Caki2 (cell line): ENCODE results near the gene MEPE. TPM values are rescaled to one million over a fixed set of nuclear protein-coding genes. Genes with fewer than 3 reads are reported as not detected.

ENCODE experiments used
- DNase-seq: peaks from one replicate; pipeline ENCODE4 v3.0.0-alpha.2; 2015; ENCODE audit warnings: low read depth
- in situ Hi-C: cut with HindIII; loops from 2 replicates; pipeline ENCODE4 v1.10.0; 2016; ENCODE audit warnings: low sequenced_read_pairs, low pct_unique_long_range_greater_than_20kb, mixed read lengths
- total RNA-seq: library from RNA; depleted of rRNA; stranded (reverse); fragments of >200 nt; shearing (Covaris generic); gene quantifications from 2 replicates; pipeline ENCODE4 v1.2.3, GENCODE V29; 2014; ENCODE audit warnings: low replicate concordance; rRNA removed

Gene MEPE, protein sequence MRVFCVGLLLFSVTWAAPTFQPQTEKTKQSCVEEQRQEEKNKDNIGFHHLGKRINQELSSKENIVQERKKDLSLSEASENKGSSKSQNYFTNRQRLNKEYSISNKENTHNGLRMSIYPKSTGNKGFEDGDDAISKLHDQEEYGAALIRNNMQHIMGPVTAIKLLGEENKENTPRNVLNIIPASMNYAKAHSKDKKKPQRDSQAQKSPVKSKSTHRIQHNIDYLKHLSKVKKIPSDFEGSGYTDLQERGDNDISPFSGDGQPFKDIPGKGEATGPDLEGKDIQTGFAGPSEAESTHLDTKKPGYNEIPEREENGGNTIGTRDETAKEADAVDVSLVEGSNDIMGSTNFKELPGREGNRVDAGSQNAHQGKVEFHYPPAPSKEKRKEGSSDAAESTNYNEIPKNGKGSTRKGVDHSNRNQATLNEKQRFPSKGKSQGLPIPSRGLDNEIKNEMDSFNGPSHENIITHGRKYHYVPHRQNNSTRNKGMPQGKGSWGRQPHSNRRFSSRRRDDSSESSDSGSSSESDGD
- total RNA-seq, result not detected in 2 replicates

DNA sequence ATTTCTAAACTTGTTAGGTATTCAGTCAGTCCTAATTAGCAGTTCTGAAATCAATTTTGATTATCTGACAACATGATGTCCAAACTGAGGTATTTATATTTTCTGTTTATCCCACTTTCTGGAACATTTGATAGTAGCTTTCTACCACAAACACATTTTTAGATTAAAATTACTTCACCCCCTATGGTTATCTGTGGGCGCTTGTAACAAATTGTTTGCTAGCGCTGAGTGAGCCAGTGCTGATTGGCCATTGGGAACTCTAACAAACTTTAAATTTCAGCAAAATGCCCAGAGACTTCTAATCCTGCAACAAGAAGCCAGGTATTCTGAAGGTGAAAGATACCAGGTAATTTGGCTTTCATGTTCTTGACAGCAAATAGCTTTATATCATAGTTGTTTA, at the start of gene MEPE:
Gene MEPE, plus strand, starts transcription at position 301 of the 400 bp plus-strand sequence. CDS start 1,746 bp downstream, outside the sequence.
- in situ Hi-C loops, result no loop called here

DNA sequence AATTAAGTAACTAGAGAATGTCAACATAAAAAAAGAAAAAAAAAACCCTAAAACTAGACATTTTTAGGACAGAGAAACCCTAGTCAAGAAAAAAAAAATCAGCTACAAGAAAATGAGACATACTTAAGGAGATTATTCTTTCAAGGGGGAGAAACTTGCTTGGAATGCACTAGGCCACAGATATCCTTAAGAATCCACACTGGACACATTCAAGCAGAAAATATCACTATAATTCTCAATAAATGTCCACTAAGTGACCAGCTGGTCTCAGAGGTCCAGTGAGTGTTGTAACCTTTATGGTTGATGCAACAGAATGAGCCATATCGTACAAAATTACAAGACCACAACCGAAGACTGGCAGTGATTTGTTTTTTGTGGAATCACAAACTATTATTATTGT, 49.0 kb upstream of the MEPE start:
- DNase-seq, result no peak
- in situ Hi-C loops, result no loop called here

More for the DNA sequence above, at the start of gene MEPE:
- DNase-seq, result no peak

DNA sequence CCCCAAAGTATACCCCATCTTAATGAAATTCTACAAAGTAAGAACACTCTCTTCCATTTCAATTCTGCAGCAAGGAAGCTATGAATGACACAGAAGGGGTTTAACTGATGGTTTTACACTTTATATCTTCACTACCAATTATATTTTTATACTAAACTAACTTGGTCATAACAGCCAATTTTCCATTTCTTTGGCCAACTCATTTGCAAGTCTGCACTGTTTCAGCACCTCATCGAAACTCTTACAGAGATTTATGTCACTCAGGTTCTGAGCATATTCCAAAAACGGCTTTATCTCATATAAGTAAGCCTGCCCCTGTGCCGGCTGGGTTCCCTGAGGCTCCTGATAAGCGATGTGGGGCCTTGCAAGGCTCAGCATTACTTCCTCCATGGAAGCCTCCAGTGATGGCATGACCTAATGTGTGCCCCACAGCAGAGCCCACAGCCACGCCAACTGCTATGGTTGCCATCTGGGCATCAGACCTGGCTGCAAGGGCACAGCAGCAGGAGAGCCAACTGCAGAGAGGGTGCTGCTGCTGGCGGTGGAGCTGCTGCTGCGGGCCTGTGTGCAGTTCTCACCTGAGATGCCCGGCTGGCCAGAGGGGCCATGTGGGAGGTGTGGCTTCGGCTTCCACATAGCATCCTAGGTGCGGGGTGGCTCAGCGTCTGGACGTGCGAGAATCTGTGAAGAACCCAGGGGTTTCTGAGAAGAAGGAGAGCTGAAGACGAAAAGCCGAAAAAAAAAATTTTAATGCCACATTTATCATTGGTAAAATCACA, 46.8 kb upstream of the MEPE start:
- in situ Hi-C loops, result no loop called here
- DNase-seq, result no peak

DNA sequence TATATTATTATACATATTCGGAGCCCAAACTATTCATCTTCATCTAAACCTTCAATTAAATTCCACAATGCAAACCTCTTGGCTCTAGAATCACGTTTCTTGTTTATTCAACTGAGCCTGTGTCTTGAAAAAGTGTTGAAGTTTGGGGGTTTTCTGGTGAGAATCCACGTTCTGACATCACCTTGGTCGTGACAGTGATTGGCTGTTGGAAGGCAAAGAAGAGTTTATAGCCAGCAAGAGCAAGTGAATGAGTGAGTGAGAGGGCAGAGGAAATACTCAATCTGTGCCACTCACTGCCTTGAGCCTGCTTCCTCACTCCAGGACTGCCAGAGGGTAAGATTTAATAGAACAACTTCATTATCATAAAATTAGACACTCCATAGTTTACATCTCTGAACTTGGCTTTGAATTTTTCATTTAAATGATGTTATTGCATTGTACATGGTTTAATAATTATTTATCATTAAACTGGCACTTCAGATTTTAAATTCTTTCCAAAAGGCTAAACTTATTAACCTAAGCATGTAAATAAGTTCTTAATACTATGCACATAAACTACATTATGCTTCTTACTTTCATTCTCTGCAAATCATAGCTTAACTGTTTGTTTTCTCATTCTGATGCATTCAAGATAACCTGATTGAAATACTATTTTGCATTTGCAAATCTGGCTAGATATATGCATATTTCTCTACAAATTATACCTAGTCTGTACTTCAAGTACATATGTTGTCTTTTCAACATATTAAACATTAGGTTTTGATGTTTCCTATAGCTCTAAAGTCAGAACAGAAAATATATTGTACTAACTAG, 33.3 kb upstream of the MEPE start, which contains the start of gene IBSP:
Gene IBSP, plus strand, starts transcription at position 254 of the 813 bp plus-strand sequence. CDS start 2,808 bp downstream, outside the sequence.
- DNase-seq, result no peak
- in situ Hi-C loops, result no loop called here

DNA sequence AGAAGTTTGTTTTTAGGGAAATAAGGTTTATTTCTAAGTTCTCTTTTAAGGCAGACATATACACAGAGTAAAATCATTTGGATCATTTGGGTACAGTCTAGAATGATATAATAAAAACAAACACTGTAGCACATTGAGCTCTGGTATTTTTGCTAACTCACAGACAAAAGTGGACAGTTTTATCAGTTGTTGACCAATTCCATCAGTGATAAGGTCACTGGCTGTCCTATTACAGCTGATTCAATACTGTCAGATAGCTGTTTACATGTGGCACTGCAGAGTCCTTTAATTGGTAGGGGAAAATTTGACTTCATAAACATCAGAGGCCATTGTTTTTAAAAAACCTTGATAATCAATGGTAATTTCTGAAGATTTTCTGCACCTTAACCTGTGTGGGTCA, 29.9 kb upstream of the MEPE start:
- no peak for DNase-seq
- in situ Hi-C loops, result no loop called here

DNA sequence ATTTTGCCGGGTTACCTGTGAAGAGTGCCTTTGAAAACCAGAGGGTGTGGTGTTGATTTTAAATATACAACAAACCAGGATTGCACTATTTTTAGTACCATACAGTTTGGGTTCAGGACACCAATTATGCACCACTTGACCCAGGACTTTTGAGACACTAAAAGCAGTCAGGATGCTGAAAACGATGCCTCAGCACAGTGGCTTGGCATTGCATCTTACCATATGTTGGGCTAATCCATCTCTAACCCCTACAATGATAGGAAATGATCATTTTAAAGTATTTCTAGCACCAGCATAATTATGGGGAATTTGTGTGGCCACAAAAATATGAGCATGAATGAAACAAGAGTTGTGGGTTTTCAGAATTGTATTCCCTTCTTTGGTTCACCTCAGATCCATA, 29.3 kb upstream of the MEPE start:
- no peak for DNase-seq
- in situ Hi-C loops, result no loop called here

DNA sequence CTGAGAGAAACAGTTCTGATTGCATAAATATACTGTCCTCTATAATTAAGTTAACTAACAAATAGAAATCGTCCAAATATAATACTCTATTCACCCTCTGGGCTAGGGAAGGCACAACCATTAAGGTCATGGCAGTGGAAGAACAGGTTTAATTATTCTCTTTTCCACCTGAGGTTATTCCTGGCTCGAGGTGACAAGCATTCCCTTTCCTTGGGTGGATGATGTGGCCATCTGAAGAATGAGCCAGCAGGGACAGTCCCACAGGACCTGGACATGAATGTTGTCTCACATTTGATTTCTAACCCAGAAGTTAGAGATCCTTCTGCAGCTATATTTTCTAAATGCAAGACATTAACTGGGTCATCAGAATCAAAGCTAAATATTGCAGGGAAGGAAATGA, 27.9 kb upstream of the MEPE start:
- in situ Hi-C loops, result no loop called here
- DNase-seq, result no peak

DNA sequence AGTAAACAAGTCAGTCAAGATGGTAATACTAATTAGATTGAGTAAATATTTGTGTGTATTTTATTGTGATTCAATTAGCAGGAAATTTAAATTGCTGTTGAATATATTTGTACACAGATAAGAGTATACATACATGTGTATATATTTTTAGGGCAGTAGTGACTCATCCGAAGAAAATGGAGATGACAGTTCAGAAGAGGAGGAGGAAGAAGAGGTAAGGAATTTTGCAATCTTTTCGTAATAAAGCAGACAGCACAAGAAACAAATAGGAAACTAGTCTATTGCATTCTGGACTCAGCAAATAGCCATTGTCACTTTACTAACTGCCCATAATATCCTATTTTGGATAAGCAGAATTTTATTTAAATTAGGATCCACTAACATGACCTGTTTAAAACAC, 26.8 kb upstream of the MEPE start:
- DNase-seq, result no peak
- in situ Hi-C loops, result no loop called here

DNA sequence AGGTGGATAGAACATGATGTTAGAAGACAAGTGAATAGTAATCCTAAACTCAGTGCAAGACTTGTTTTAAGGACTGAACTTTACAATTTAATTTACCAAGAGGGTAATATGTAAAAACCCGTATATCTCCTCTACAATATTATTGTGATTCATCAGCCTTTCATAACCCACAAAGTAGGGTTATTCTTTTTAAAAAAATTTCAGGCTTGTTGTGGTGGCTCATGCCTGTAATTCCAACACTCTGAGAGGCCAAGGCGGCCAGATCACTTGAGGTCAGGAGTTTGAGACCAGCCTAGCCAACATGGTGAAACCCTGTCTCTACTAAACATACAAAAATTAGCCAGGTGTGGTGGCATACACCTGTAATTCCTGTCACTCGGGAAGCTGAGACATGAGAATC, 26.2 kb upstream of the MEPE start:
- no peak for DNase-seq
- in situ Hi-C loops, result no loop called here

DNA sequence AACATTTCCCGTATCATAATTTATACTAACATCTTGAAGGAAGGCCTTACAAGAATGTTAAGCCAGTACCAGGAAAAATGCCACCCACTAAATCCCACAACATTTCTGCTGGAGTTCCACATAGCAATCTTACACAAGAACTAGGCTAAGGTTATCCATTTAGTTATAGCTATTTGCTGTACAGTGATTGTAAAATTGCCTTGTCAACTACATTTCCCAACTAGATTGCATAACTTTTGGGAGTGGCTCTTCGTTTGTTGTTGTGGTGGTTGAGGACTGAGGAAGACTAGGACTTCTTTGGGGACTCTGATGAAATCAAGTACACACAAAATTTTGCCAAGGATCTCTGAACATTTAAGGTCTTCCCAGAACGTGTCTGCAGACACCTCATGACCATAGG, 25.4 kb upstream of the MEPE start:
- DNase-seq, result no peak
- in situ Hi-C loops, result no loop called here

DNA sequence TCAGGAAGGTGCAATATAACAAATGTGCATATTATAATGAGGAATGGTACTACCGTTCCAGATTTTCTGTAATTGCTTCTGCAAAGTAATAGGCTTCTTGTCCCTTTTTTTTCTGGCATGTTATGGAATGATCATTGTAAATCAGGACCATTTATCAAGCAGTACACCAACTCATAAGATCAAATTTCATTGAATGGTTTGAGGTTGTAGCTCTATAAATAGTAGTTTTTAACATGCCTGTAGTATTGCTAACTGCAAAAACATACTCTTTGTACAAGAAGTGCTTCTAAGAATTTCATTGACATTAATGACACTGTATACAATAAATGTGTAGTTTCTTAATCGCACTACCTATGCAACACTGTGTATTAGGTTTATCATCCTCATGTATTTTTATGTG, 20.8 kb upstream of the MEPE start:
- in situ Hi-C loops, result no loop called here
- no peak for DNase-seq

DNA sequence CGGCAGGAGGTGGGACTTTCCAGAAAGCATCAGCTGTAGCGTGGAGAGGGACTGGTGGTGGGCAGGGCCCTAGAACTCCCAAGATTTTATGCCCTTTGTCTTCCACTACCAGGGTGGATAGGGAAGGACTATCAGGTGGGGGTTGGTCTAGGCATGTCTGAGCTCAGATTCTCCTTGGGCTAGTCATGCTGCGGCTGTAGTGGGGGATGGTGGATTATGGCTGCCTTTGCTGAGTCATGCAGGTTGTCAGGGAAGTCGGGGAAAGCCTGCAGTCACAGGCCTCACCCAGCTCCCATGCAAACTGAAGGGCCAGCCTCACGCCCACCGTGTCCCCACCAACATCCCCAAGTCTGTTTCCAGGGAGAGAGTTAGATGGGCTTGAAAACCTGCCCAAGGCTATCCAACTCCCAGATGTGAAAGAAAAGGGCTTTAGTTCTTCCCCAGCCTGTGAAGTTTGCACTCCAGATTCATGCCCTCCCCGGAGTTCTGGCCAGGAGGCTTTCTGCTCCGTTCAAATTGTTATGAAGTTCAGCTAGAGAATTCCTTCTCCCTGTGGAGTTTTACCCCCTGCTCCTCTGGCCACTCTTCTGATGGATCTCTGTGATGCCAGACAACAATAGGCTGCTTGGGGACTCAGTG, 13.4 kb upstream of the MEPE start:
- in situ Hi-C loops, result no loop called here
- DNase-seq, result peak; percentile 39

DNA sequence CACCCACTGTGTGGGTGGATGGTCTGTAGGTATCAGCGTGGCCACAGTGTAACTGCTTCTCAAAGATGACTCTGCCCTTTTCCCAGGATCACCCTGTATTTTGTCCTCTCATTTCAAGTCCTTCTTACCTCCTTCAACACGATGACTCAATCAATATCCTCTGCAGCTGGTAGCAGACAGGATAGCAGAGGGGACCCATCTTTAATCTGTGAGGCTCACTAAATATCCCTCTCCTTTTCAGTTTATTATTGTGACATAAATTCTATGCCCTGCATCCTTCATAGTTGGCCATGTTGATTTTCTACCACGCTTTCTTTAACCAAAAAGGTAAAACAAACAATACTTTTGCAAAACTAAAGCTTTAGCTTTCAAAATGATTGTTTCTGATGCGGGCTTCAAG, 9.6 kb upstream of the MEPE start:
- DNase-seq, result no peak
- in situ Hi-C loops, result no loop called here

DNA sequence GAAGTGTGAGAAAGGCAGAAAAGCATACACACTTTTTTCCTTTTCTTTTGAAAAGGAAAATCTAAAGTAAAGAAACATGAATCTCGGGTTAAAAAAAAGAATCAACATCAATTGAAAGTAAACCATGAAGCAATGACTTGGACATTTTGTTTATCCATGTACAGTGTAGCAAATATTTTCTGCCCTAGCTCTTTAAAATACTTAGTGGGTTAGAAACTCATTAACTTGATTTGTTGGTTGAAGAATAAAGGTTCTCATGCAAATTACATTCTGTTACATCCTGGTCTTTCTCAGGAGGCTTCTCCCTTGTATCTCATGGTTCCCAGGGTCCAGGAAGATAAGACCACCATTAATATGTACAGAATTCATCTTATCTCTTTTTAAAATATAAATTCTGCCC, 9.0 kb upstream of the MEPE start:
- no peak for DNase-seq
- in situ Hi-C loops, result no loop called here

DNA sequence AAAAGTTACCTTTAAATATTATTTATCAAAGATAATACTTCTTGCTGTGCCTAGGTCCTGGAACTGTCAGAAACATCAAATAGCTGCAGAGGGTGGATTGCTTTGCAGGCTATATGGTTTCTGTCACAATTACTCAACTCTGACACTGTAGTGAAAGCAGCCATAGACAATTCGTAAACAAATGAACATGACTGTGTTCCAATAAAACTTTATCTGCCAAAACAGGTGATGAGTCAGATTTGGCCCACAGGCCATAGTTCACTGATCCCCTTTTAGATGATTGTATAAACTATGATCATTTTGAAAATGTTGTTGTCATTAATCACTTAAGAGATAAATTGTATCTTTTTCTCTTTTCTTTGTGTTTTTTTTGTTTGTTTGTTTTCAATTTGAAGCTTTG, 8.4 kb upstream of the MEPE start:
- DNase-seq, result no peak
- in situ Hi-C loops, result no loop called here

DNA sequence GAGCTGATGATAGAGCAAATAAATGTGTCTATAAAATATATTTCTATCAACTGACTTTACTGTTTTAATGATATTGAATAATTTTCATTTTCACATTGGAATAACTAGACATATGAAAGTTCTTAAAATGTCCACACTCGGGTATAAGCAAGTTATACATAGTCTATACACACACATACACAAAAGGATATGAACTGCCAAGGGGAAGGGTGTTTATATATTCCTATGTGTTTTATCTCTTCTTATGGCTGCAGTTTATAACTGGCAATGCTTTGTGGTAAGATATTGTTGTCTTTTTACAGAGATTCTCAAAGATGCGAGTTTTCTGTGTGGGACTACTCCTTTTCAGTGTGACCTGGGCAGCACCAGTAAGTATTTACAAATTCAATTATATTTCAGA, 1.6 kb downstream of the MEPE start:
- in situ Hi-C loops, result no loop called here
- no peak for DNase-seq

DNA sequence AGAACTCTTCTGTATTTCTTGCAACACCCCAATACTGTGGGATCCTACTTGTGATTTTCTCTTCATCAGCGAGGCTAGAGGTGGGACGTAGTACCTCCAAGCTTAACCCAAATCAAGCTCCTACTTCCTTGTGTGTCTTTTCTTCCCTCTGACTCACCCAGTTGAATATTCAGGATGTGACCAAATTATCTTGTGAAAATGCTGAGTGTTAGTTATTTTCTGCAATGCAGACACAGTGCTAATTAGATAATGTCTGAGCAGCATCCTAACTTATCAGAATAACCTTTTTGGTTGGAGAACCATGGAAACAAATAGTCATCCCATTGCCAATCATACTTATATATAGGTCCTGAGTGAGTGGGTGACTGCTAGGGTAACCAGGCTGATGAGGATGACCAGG, 2.4 kb downstream of the MEPE start:
- in situ Hi-C loops, result no loop called here
- DNase-seq, result no peak

DNA sequence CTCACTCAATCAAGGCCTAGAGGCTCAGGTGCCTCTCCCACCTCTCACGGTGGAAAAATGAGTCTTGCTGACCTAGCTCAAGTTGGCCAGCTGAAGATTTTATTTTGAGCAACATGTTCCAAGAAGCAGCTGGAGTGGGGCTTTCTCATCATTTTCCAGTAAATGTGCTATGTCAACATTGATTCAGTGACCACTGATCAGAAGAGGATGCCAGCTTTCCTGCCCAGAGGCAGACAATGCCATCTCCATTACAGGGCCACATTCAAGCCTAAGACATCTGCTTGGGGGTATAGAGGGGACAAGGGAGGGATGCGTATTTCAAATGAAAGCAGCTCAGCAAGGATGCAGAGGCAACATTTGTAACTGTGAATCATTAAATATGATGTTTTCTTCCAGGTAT, 3.0 kb downstream of the MEPE start:
- in situ Hi-C loops, result no loop called here
- DNase-seq, result no peak
